ENCODE results near the gene C11orf52. TPM values are rescaled to one million over a fixed set of nuclear protein-coding genes. Genes with fewer than 3 reads are reported as not detected.

C11orf52 gene
- total and polyA plus RNA-seq, 2 donors (not counting 3 experiments of a cell fraction or from before 2014, with no cell fraction given), result 0.31 to 0.76 TPM

GRCh38 chr11:111949519-111950426 lies 31.1 kb downstream of the C11orf52 start:
- intact Hi-C loops (cut with micrococcal nuclease) (no loop called here), dilution Hi-C loops (cut with MboI; ENCODE audit: extremely low pct_ligation_motif_present, low sequenced_read_pairs) (no loop called here)
- Histone ChIP-seq H3K4me2 (ENCODE audit: insufficient read depth, low read length) (no peak overlapping the region), H3K36me3 (ENCODE audit: control insufficient read depth in 2 of 2, extremely low read depth in 1 of 2, insufficient read depth in 2 of 2, low read length in 2 of 2) (no peaks in the 10 kb centered on the region), H3K27ac (ENCODE audit: insufficient read depth, low read depth, low read length) (no peak overlapping the region), H3K4me1 (ENCODE audit: control insufficient read depth, extremely low read depth, insufficient read depth, low read length) (peaks cover 31% of the 10 kb centered on the region), H3K9me3 (replicated peaks; ENCODE audit: control insufficient read depth, insufficient read depth, low read length) (no peaks in the 10 kb centered on the region), H4K20me1 (replicated peaks; ENCODE audit: control insufficient read depth, extremely low read depth, insufficient read depth, low read length) (no peaks in the 10 kb centered on the region), H2AFZ (ENCODE audit: low read depth, low read length) (no peak overlapping the region), H3K4me3 (replicated peaks in 1 of 3; ENCODE audit: insufficient read depth in 1 of 3, low read depth in 1 of 3, low read length in 3 of 3) (no peak overlapping the region), H3K9ac (replicated peaks; ENCODE audit: extremely low read depth, insufficient read depth, low read length) (no peak overlapping the region), H3K27me3 (ENCODE audit: control insufficient read depth in 2 of 2, insufficient read depth in 2 of 2, low read length in 2 of 2) (no peaks in the 10 kb centered on the region), H3K79me2 (ENCODE audit: control insufficient read depth, insufficient read depth, low read length) (peaks cover 4% of the 10 kb centered on the region), H3K9me1 (replicated peaks; ENCODE audit: control insufficient read depth, extremely low read depth, insufficient read depth, low read length) (no peaks in the 10 kb centered on the region)
- POLR2A ChIA-PET, result no interaction called here
- TF ChIP-seq POLR2AphosphoS5 (IDR thresholded peaks at IDR 0.05; ENCODE audit: insufficient read depth, low read depth, low read length), result peak; percentile 18
- TF ChIP-seq GATA2 (IDR thresholded peaks at IDR 0.05; ENCODE audit: insufficient read depth, insufficient read length, low read depth, low read length), result no peak
- FAIRE-seq, result peak; percentile 69
- CTCF ChIA-PET, result interaction anchor here (0.8 to 1.9 kb wide), 7 partner anchors 9 to 32 kb away, joined by 3 to 14 read pairs (median 4); partner anchors contain the start of gene DIXDC1
- peak; percentile 85 for DNase-seq (ENCODE audit: low read depth, low spot score)
- no TSS peak for BruUV-seq (replicated peaks)

GRCh38 chr11:111951565-111951964 lies 32.9 kb downstream of the C11orf52 start:
- no peak overlapping the region for H3K4me3 ChIP-seq (replicated peaks in 1 of 3; ENCODE audit: insufficient read depth in 1 of 3, low read depth in 1 of 3, low read length in 3 of 3)
- no peaks in the 10 kb centered on the region for H3K9me1 ChIP-seq (replicated peaks; ENCODE audit: control insufficient read depth, extremely low read depth, insufficient read depth, low read length)
- H3K9ac ChIP-seq (replicated peaks; ENCODE audit: extremely low read depth, insufficient read depth, low read length), result no peak overlapping the region
- no peaks in the 10 kb centered on the region for H3K36me3 ChIP-seq (ENCODE audit: control insufficient read depth in 2 of 2, extremely low read depth in 1 of 2, insufficient read depth in 2 of 2, low read length in 2 of 2)
- no peak overlapping the region for H2AFZ ChIP-seq (ENCODE audit: low read depth, low read length)
- no peaks in the 10 kb centered on the region for H3K27me3 ChIP-seq (ENCODE audit: control insufficient read depth in 2 of 2, insufficient read depth in 2 of 2, low read length in 2 of 2)
- no peak overlapping the region for H3K4me2 ChIP-seq (ENCODE audit: insufficient read depth, low read length)
- dilution Hi-C loops (cut with MboI; ENCODE audit: extremely low pct_ligation_motif_present, low sequenced_read_pairs), result no loop called here
- FAIRE-seq (no peak), DNase-seq (ENCODE audit: low read depth, low spot score) (no peak)
- intact Hi-C loops (cut with micrococcal nuclease), result no loop called here
- no peak for TF ChIP-seq POLR2AphosphoS5 (IDR thresholded peaks at IDR 0.05; ENCODE audit: insufficient read depth, low read depth, low read length)
- TF ChIP-seq POLR2A (IDR thresholded peaks at IDR 0.05; ENCODE audit: low read depth, low read length), result no peak
- peaks cover 15% of the 10 kb centered on the region for H3K4me1 ChIP-seq (ENCODE audit: control insufficient read depth, extremely low read depth, insufficient read depth, low read length)
- H3K27ac ChIP-seq (ENCODE audit: insufficient read depth, low read depth, low read length), result no peak overlapping the region
- ChIA-PET CTCF (no interaction called here), POLR2A (no interaction called here)
- BruUV-seq (replicated peaks), result no TSS peak
- H3K79me2 ChIP-seq (ENCODE audit: control insufficient read depth, insufficient read depth, low read length), result peaks cover 4% of the 10 kb centered on the region
- H3K9me3 ChIP-seq (replicated peaks; ENCODE audit: control insufficient read depth, insufficient read depth, low read length), result no peaks in the 10 kb centered on the region
- H4K20me1 ChIP-seq (replicated peaks; ENCODE audit: control insufficient read depth, extremely low read depth, insufficient read depth, low read length), result no peaks in the 10 kb centered on the region
